GM19351 (cell line): Measurements from ENCODE around the gene PSMD1.

Source experiments
- ATAC-seq: cut with Tn5 transposase; IDR thresholded peaks from one replicate; pipeline ENCODE4 v1.9.1; 2021; ENCODE audit warnings: mild to moderate bottlenecking, moderate library complexity; ENCODE audit not compliant: unreplicated experiment

PSMD1 gene

GRCh38 chr2:231198291-231199173 is 141.9 kb downstream of the PSMD1 start, which contains the start of gene ARMC9:
Gene ARMC9, plus strand, starts transcription at chr2:231198631. Its CDS starts 7,608 bp downstream, at chr2:231206239.
- peak; percentile 98 for ATAC-seq

GRCh38 chr2:231199219-231199618 is 142.6 kb downstream of the PSMD1 start:
- no peak for ATAC-seq

GRCh38 chr2:231200805-231201474 is 144.3 kb downstream of the PSMD1 start:
- no peak for ATAC-seq

- ATAC-seq = no peak
These were observed 144.8 kb downstream of the PSMD1 start for GRCh38 chr2:231201475-231201814.

GRCh38 chr2:231203087-231203486 is 146.4 kb downstream of the PSMD1 start:
- ATAC-seq = no peak

GRCh38 chr2:231204146-231204545 is 147.5 kb downstream of the PSMD1 start:
- ATAC-seq = no peak

GRCh38 chr2:231204581-231204980 is 147.9 kb downstream of the PSMD1 start:
- ATAC-seq = no peak

- no peak for ATAC-seq
These were observed 151.1 kb downstream of the PSMD1 start for GRCh38 chr2:231207734-231208133.

- ATAC-seq = no peak
These were observed 154.1 kb downstream of the PSMD1 start for GRCh38 chr2:231210782-231211181.

- ATAC-seq = no peak
These were observed 154.8 kb downstream of the PSMD1 start for GRCh38 chr2:231211486-231211885.

GRCh38 chr2:231212329-231212845 is 155.7 kb downstream of the PSMD1 start:
- ATAC-seq = no peak

- ATAC-seq = no peak
These were observed 157.4 kb downstream of the PSMD1 start for GRCh38 chr2:231213931-231214642.

- no peak for ATAC-seq
These were observed 161.7 kb downstream of the PSMD1 start for GRCh38 chr2:231218366-231218765.

GRCh38 chr2:231219289-231219688 is 162.6 kb downstream of the PSMD1 start:
- ATAC-seq = no peak

- no peak for ATAC-seq
These were observed 165.1 kb downstream of the PSMD1 start for GRCh38 chr2:231221761-231222160.
